Thyroid gland (tissue), 4 donors: ENCODE data around the gene SCN1A.

Experiments used
- POLR2A ChIP-seq, 2 donors: fragments of 450-650 bp; IDR thresholded peaks; one replicate each; pipeline ENCODE4 v1.6.1; 2017; ENCODE audit warnings: antibody characterized with exemption in 2 of 2, mild to moderate bottlenecking in 2 of 2, moderate library complexity in 1 of 2
- TF ChIP-seq, protein P1 (sequence below), 6 experiments: fragments of 200-600 bp in 3 of 6; fragments of 450-650 bp in 3 of 6; sonication (generic) in 3 of 6; IDR thresholded peaks; one replicate each; pipeline ENCODE4 v1.5.1; 2016 to 2019; ENCODE audit warnings: antibody characterized with exemption in 6 of 6, mild to moderate bottlenecking in 2 of 6, inconsistent platforms in 1 of 6, moderate library complexity in 1 of 6

DNA sequence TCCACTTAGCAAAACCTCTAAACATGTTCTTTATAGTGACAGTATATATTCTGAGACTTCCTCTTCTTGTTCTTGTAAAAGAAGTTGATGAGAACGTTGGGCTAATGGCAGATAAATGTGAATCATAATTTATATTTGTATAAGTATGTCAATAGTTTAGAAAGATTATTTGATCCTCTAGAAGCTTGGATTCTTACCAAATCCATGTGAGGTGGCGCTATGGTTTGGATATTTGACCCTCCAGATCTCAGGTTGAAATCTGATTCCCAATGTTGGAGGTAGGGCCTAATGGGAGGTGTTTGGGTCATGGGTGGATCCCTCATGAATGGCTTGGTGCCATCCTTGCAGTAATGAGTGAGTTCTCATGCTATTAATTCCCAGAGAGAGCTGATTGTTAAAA lies 29.8 kb upstream of the SCN1A start:
- TF ChIP-seq, protein P1, sequence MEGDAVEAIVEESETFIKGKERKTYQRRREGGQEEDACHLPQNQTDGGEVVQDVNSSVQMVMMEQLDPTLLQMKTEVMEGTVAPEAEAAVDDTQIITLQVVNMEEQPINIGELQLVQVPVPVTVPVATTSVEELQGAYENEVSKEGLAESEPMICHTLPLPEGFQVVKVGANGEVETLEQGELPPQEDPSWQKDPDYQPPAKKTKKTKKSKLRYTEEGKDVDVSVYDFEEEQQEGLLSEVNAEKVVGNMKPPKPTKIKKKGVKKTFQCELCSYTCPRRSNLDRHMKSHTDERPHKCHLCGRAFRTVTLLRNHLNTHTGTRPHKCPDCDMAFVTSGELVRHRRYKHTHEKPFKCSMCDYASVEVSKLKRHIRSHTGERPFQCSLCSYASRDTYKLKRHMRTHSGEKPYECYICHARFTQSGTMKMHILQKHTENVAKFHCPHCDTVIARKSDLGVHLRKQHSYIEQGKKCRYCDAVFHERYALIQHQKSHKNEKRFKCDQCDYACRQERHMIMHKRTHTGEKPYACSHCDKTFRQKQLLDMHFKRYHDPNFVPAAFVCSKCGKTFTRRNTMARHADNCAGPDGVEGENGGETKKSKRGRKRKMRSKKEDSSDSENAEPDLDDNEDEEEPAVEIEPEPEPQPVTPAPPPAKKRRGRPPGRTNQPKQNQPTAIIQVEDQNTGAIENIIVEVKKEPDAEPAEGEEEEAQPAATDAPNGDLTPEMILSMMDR (IDR thresholded peaks at IDR 0.05): no peak
- no peak for TF ChIP-seq POLR2A (IDR thresholded peaks at IDR 0.05)
